B cell (primary cell): ENCODE data around the gene ATP8B1. TPM values are rescaled to one million over a fixed set of nuclear protein-coding genes. Genes with fewer than 3 reads are reported as not detected.

Experiments
- ATAC-seq: fragments of 200-7000 bp; cut with Tn5 transposase; one replicate; pipeline ENCODE4 v1.10.0; 2021; ENCODE audit warnings: low read depth, mild to moderate bottlenecking, moderate number of reproducible peaks, moderate library complexity
- CTCF ChIA-PET: fragments of 350-600 bp; sonication (Branson Sonifier 250); formaldehyde crosslinking; loops from one replicate; lab custom pipeline; 2021; ENCODE audit warnings: antibody characterized with exemption, inconsistent platforms; lab: Charles Lee
- POLR2A ChIA-PET: fragments of 350-600 bp; sonication (Branson Sonifier 250); formaldehyde crosslinking; loops from one replicate; lab custom pipeline; 2021; ENCODE audit warnings: antibody characterized with exemption; lab: Charles Lee
- DNase-seq: peaks from one replicate; pipeline ENCODE4 v3.0.0; 2013
- H2AFZ ChIP-seq: 2 replicates; pipeline ENCODE4 v1.6.1; 2012; ENCODE audit warnings: mild to moderate bottlenecking, low read depth, low read length; ENCODE audit not compliant: insufficient read depth, poor library complexity, severe bottlenecking
- H3K27ac ChIP-seq, 2 donors: 1 replicate in 1 of 2; 2 replicates in 1 of 2; pipeline ENCODE4 v1.5.1; 2012 to 2013; ENCODE audit warnings: low read length in 2 of 2, mild to moderate bottlenecking in 2 of 2, moderate library complexity in 1 of 2
- H3K27me3 ChIP-seq, 4 experiments: fragments of 200-600 bp in 1 of 4; sonication (generic) in 1 of 4; replicated peaks in 1 of 4; 1 replicate in 2 of 4; 2 replicates in 2 of 4; pipeline versions ENCODE4 v1.6.1 to v1.7.0; 2013 to 2016; ENCODE audit warnings: low read length in 3 of 4, mild to moderate bottlenecking in 2 of 4, mixed read lengths in 1 of 4, moderate library complexity in 1 of 4; ENCODE audit not compliant: insufficient read depth in 4 of 4, control insufficient read depth in 3 of 4; ENCODE audit errors: control extremely low read depth in 1 of 4
- H3K36me3 ChIP-seq, 2 experiments: replicated peaks in 1 of 2; 1 replicate in 1 of 2; 2 replicates in 1 of 2; pipeline versions ENCODE4 v1.6.1 to v1.7.1; 2013; ENCODE audit warnings: low read length in 1 of 2; ENCODE audit not compliant: insufficient read depth in 2 of 2, control insufficient read depth in 1 of 2; ENCODE audit errors: control extremely low read depth in 1 of 2, extremely low read depth in 1 of 2
- H3K4me1 ChIP-seq, 2 donors: fragments of 200-600 bp in 1 of 2; sonication (generic) in 1 of 2; 1 replicate in 1 of 2; 2 replicates in 1 of 2; pipeline versions ENCODE4 v1.5.1 to v1.6.1; 2013 to 2017; ENCODE audit warnings: low read length in 2 of 2; ENCODE audit not compliant: control insufficient read depth in 2 of 2, insufficient read depth in 2 of 2
- H3K4me2 ChIP-seq: replicated peaks from 2 replicates; pipeline ENCODE3; 2012; ENCODE audit warnings: mild to moderate bottlenecking, low read depth, low read length; ENCODE audit not compliant: poor library complexity, severe bottlenecking
- H3K4me3 ChIP-seq, 5 experiments: fragments of 200-600 bp in 1 of 5; sonication (generic) in 1 of 5; 1 replicate in 3 of 5; 2 replicates in 2 of 5; pipeline versions ENCODE4 v1.5.1 to v1.7.0; 2011 to 2016; ENCODE audit warnings: low read length in 4 of 5, mild to moderate bottlenecking in 4 of 5, low read depth in 2 of 5, control low read depth in 1 of 5, moderate library complexity in 1 of 5; ENCODE audit not compliant: insufficient read depth in 1 of 5; ENCODE audit errors: control extremely low read depth in 1 of 5, extremely low read depth in 1 of 5
- H3K79me2 ChIP-seq: fragments of 200-600 bp; sonication (generic); one replicate; pipeline ENCODE4 v1.6.0; 2016; ENCODE audit warnings: low read length; ENCODE audit not compliant: control insufficient read depth, insufficient read depth
- H3K9ac ChIP-seq: fragments of 200-600 bp; sonication (generic); 2 replicates; pipeline ENCODE4 v1.6.1; 2017; ENCODE audit warnings: mild to moderate bottlenecking, low read length, moderate library complexity
- H3K9me3 ChIP-seq, 3 donors: one replicate each; pipeline versions ENCODE4 v1.6.1 to v1.7.1; 2013; ENCODE audit warnings: low read length in 2 of 3; ENCODE audit not compliant: control insufficient read depth in 2 of 3, insufficient read depth in 1 of 3; ENCODE audit errors: control extremely low read depth in 1 of 3
- H4K20me1 ChIP-seq: 2 replicates; pipeline ENCODE4 v1.6.0; 2012; ENCODE audit warnings: mild to moderate bottlenecking, low read length; ENCODE audit not compliant: insufficient read depth, control insufficient read depth, poor library complexity, severe bottlenecking
- H3K27ac Mint-ChIP-seq: one replicate; pipeline ENCODE4 v1.8.0; 2021; ENCODE audit warnings: mixed read lengths
- H3K27me3 Mint-ChIP-seq: one replicate; pipeline ENCODE4 v1.8.0; 2021; ENCODE audit warnings: mixed read lengths
- H3K4me1 Mint-ChIP-seq: one replicate; pipeline ENCODE4 v1.8.0; 2021; ENCODE audit warnings: mixed read lengths
- H3K4me3 Mint-ChIP-seq: one replicate; pipeline ENCODE4 v1.8.0; 2021; ENCODE audit warnings: mixed read lengths
- H3K9me3 Mint-ChIP-seq: one replicate; pipeline ENCODE4 v1.8.0; 2022; ENCODE audit warnings: mixed read lengths; ENCODE audit not compliant: insufficient read depth
- CTCF ChIP-seq: fragments of 200-600 bp; IDR thresholded peaks from one replicate; pipeline ENCODE4 v1.8.0; 2022; ENCODE audit warnings: antibody characterized with exemption, mild to moderate bottlenecking
- EZH2 ChIP-seq: IDR thresholded peaks from 2 replicates; pipeline ENCODE4 v1.6.1; 2012; ENCODE audit warnings: borderline replicate concordance, low read depth, mild to moderate bottlenecking, moderate library complexity, low read length; ENCODE audit not compliant: insufficient read depth, poor library complexity, severe bottlenecking
- WGBS: methylation state at CpG from one replicate; pipeline ENCODE4 v1.1.5; 2013; ENCODE audit warnings: missing lambda C conversion rate; ENCODE audit not compliant: insufficient coverage; 5-methylcytosine and 5-hydroxymethylcytosine counted together
- intact Hi-C: fragments of 100-400 bp; cut with micrococcal nuclease; formaldehyde crosslinking; loops from one replicate; pipeline ENCODE4 v1.10.0; 2022
- polyA plus RNA-seq: library from polyadenylated mRNA; depleted of rRNA; stranded (reverse); fragments of >200 nt; gene quantifications from 2 replicates; pipeline ENCODE4 v1.2.3, GENCODE V29; 2012
- total RNA-seq, 2 donors: library from RNA; stranded (reverse); fragments of 120-200 nt in 1 of 2; gene quantifications; 1 replicate in 1 of 2; 2 replicates in 1 of 2; pipeline versions ENCODE4 v1.2.3 to v1.2.4, GENCODE V29; 2013 to 2022

Gene ATP8B1
- total and polyA plus RNA-seq, 2 donors (not counting 1 experiment from before 2014, with no cell fraction given) = 0.27 TPM; not detected in 1

- H3K4me3 ChIP-seq = peak overlapping the region in 4 of 5 experiments; percentile 30 to 69 (median 54)
- no peak overlapping the region for H3K27ac ChIP-seq
- peaks cover 23 to 25% of the 10 kb centered on the region in 2 donors for H3K4me1 ChIP-seq
- H4K20me1 ChIP-seq = no peaks in the 10 kb centered on the region
- H3K4me2 ChIP-seq = peak overlapping the region; percentile 97
- ATAC-seq (peak; percentile 9), DNase-seq (peak; percentile 39)
- H2AFZ ChIP-seq = peak overlapping the region; percentile 41
- peaks cover 0 to 38% (median 21%) of the 10 kb centered on the region in 4 experiments for H3K27me3 ChIP-seq
- peaks cover 0 to 16% (median 0%) of the 10 kb centered on the region in 3 donors for H3K9me3 ChIP-seq
- Mint-ChIP-seq H3K4me3 (peak overlapping the region; percentile 93), H3K4me1 (peaks cover 22% of the 10 kb centered on the region), H3K27ac (peak overlapping the region; percentile 37), H3K27me3 (peaks cover 39% of the 10 kb centered on the region), H3K9me3 (no peaks in the 10 kb centered on the region)
- TF ChIP-seq EZH2 = no peak
- no peak for TF ChIP-seq CTCF
- intact Hi-C loops = loop anchor here (5.0 kb wide), 1 partner anchor 36 kb away; no protein-coding TSS in a partner anchor
- CTCF ChIA-PET = no interaction called here
- WGBS = under 1% methylated on average over 14 of the region's 26 CpGs
- POLR2A ChIA-PET = no interaction called here
- H3K79me2 ChIP-seq = no peaks in the 10 kb centered on the region
- H3K36me3 ChIP-seq = no peaks in the 10 kb centered on the region
- H3K9ac ChIP-seq = peak overlapping the region; percentile 65
Observed at GRCh38 chr18:57801761-57802212, 1.3 kb downstream of the ATP8B1 start.

- ChIA-PET CTCF (no interaction called here), POLR2A (no interaction called here)
- H3K4me1 Mint-ChIP-seq = peaks cover 22% of the 10 kb centered on the region
- no peaks in the 10 kb centered on the region for H3K36me3 ChIP-seq
- H3K9me3 Mint-ChIP-seq = no peaks in the 10 kb centered on the region
- H3K27me3 ChIP-seq = peaks cover 0 to 38% (median 21%) of the 10 kb centered on the region in 4 experiments
- peak overlapping the region in 1 of 5 experiments; percentile 69 for H3K4me3 ChIP-seq
- peak overlapping the region; percentile 93 for H3K4me3 Mint-ChIP-seq
- DNase-seq (no peak), ATAC-seq (no peak)
- peak overlapping the region; percentile 97 for H3K4me2 ChIP-seq
- H3K79me2 ChIP-seq = no peaks in the 10 kb centered on the region
- H2AFZ ChIP-seq = no peak overlapping the region
- TF ChIP-seq CTCF = no peak
- TF ChIP-seq EZH2 = no peak
- peaks cover 0 to 16% (median 0%) of the 10 kb centered on the region in 3 donors for H3K9me3 ChIP-seq
- peaks cover 23 to 25% of the 10 kb centered on the region in 2 donors for H3K4me1 ChIP-seq
- no peak overlapping the region for H3K27ac ChIP-seq
- H4K20me1 ChIP-seq = no peaks in the 10 kb centered on the region
- H3K9ac ChIP-seq = peak overlapping the region; percentile 65
- peaks cover 38% of the 10 kb centered on the region for H3K27me3 Mint-ChIP-seq
- intact Hi-C loops = loop anchor here (5.0 kb wide), 1 partner anchor 36 kb away; no protein-coding TSS in a partner anchor
- no peak overlapping the region for H3K27ac Mint-ChIP-seq
- 54% methylated on average over 9 of the region's 14 CpGs for WGBS
Observed at GRCh38 chr18:57801325-57801724, 1.8 kb downstream of the ATP8B1 start.
